GM21786 (cell line): ENCODE data around the gene KIR2DL4.
"Not testable (repeated sequence)": the region's sequence is repeated elsewhere in the genome, so short reads cannot be mapped to it uniquely, and the experiment has no call there.

Experiments used
- ATAC-seq: cut with Tn5 transposase; IDR thresholded peaks from one replicate; pipeline ENCODE4 v1.9.1; 2021; ENCODE audit not compliant: unreplicated experiment

Gene KIR2DL4

GRCh38 chr19:54804101-54804500, 691 bp downstream of the KIR2DL4 start:
- ATAC-seq: no peak

GRCh38 chr19:54804571-54804970, 1.2 kb downstream of the KIR2DL4 start:
- no peak for ATAC-seq

- ATAC-seq: no peak
Measured at GRCh38 chr19:54805665-54806515, 2.5 kb downstream of the KIR2DL4 start.

- no peak for ATAC-seq
Measured at GRCh38 chr19:54806516-54806838, 3.1 kb downstream of the KIR2DL4 start.

- not testable (repeated sequence) for ATAC-seq
Measured at GRCh38 chr19:54814571-54814970, 11.2 kb downstream of the KIR2DL4 start.

GRCh38 chr19:54816251-54816650, 12.8 kb downstream of the KIR2DL4 start, which contains the start of gene KIR3DL1:
Gene KIR3DL1, plus strand, starts transcription at chr19:54816468.
- ATAC-seq: not testable (repeated sequence)

- ATAC-seq: no peak
Measured at GRCh38 chr19:54817670-54818536, 14.5 kb downstream of the KIR2DL4 start.

GRCh38 chr19:54824416-54824815, 21.0 kb downstream of the KIR2DL4 start:
- not testable (repeated sequence) for ATAC-seq

- ATAC-seq: not testable (repeated sequence)
Measured at GRCh38 chr19:54825326-54825725, 21.9 kb downstream of the KIR2DL4 start.

- not testable (repeated sequence) for ATAC-seq
Measured at GRCh38 chr19:54828064-54828463, 24.7 kb downstream of the KIR2DL4 start.

- not testable (repeated sequence) for ATAC-seq
Measured at GRCh38 chr19:54832496-54832895, 29.1 kb downstream of the KIR2DL4 start, which contains the start of gene KIR2DS4. Gene KIR2DS4, plus strand, starts transcription at chr19:54832676.

- ATAC-seq: not testable (repeated sequence)
Measured at GRCh38 chr19:54835126-54835525, 31.7 kb downstream of the KIR2DL4 start.

- not testable (repeated sequence) for ATAC-seq
Measured at GRCh38 chr19:54837522-54837921, 34.1 kb downstream of the KIR2DL4 start.

GRCh38 chr19:54843171-54843570, 39.8 kb downstream of the KIR2DL4 start:
- not testable (repeated sequence) for ATAC-seq

GRCh38 chr19:54850061-54850640, 46.7 kb downstream of the KIR2DL4 start, which contains the start of gene KIR3DL2:
Gene KIR3DL2, plus strand, starts transcription at chr19:54850443. Its CDS starts 33 bp downstream, at chr19:54850476.
- ATAC-seq: not testable (repeated sequence)

GRCh38 chr19:54850930-54851329, 47.5 kb downstream of the KIR2DL4 start:
- no peak for ATAC-seq

GRCh38 chr19:54851353-54851752, 47.9 kb downstream of the KIR2DL4 start:
- ATAC-seq: no peak

GRCh38 chr19:54855241-54855640, 51.8 kb downstream of the KIR2DL4 start:
- not testable (repeated sequence) for ATAC-seq

GRCh38 chr19:54858476-54858875, 55.1 kb downstream of the KIR2DL4 start:
- not testable (repeated sequence) for ATAC-seq

GRCh38 chr19:54859421-54859820, 56.0 kb downstream of the KIR2DL4 start:
- not testable (repeated sequence) for ATAC-seq

GRCh38 chr19:54863459-54863858, 60.0 kb downstream of the KIR2DL4 start:
- ATAC-seq: not testable (repeated sequence)
